Suprapubic skin (tissue), 4 donors: Measurements from ENCODE around the gene KCTD3. TPM values are rescaled to one million over a fixed set of nuclear protein-coding genes. Genes with fewer than 3 reads are reported as not detected.
A peak's percentile ranks its signal among the peaks of the same experiment; 100 is the strongest.

Experiments used
- DNase-seq, 2 donors: peaks; one replicate each; pipeline ENCODE4 v3.0.0-alpha.2; 2019; ENCODE audit warnings: low spot score in 2 of 2
- H3K27ac ChIP-seq: fragments of 200-600 bp; sonication (generic); one replicate; pipeline ENCODE4 v1.5.1; 2019
- H3K27me3 ChIP-seq: fragments of 200-600 bp; sonication (generic); one replicate; pipeline ENCODE4 v1.5.1; 2019
- H3K36me3 ChIP-seq: fragments of 200-600 bp; sonication (generic); one replicate; pipeline ENCODE4 v1.5.1; 2019
- H3K4me1 ChIP-seq: fragments of 200-600 bp; sonication (generic); one replicate; pipeline ENCODE4 v1.5.1; 2019
- H3K4me3 ChIP-seq: fragments of 200-600 bp; sonication (generic); one replicate; pipeline ENCODE4 v1.5.1; 2019; ENCODE audit warnings: mild to moderate bottlenecking
- H3K9me3 ChIP-seq: fragments of 200-600 bp; sonication (generic); one replicate; pipeline ENCODE4 v1.5.1; 2019
- EP300 ChIP-seq: sonication (generic); formaldehyde crosslinking; IDR thresholded peaks from one replicate; pipeline ENCODE4 v1.6.1; 2017; ENCODE audit warnings: antibody characterized with exemption
- POLR2A ChIP-seq, 2 donors: fragments of 450-650 bp; IDR thresholded peaks; one replicate each; pipeline ENCODE4 v1.6.1; 2017; ENCODE audit warnings: antibody characterized with exemption in 2 of 2, mild to moderate bottlenecking in 2 of 2, moderate library complexity in 2 of 2
- POLR2AphosphoS5 ChIP-seq, 3 donors: sonication (generic); formaldehyde crosslinking; IDR thresholded peaks; one replicate each; pipeline ENCODE4 v1.6.1; 2017; ENCODE audit warnings: antibody characterized with exemption in 3 of 3
- WGBS: methylation state at CpG from one replicate; pipeline ENCODE4 v1.1.5; 2018; 5-methylcytosine and 5-hydroxymethylcytosine counted together
- total RNA-seq, 4 donors: library from RNA; depleted of rRNA; stranded (reverse); fragments of >200 nt; gene quantifications; one replicate each; pipeline ENCODE4 v1.1.0, GENCODE V29; 2016
- TF ChIP-seq, protein P1 (sequence below), 2 donors: fragments of 200-600 bp in 1 of 2; fragments of 450-650 bp in 1 of 2; sonication (generic) in 1 of 2; IDR thresholded peaks; one replicate each; pipeline ENCODE4 v1.5.1; 2016 to 2019; ENCODE audit warnings: antibody characterized with exemption in 2 of 2, mild to moderate bottlenecking in 1 of 2, moderate library complexity in 1 of 2

The KCTD3 gene
- total RNA-seq, 4 donors from 2014 or later = 25.6 to 50.2 (median 33.9) TPM

DNA sequence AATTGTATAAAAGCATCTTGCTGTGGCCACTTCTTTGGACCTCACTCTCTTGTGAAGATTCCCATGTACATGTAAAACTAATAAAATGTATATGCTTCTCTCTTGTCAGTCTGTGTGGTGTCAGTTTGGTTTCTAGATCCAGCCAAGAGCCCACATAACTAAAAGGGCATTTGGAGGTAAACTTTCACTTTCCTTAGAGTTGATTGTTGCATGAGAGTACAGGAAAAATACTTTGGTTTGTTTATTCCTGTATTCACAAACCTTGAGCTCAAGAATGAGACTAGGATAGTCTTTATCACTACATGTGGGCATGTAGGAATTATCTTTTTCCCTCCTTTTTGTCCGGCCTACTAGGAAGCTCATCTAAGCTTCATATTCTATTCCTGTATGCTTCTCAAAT is 50.9 kb downstream of the KCTD3 start:
- 90% methylated on average over 1 of the region's 1 CpG for WGBS
- Histone ChIP-seq H3K36me3 (peaks cover 53% of the 10 kb centered on the region), H3K27me3 (no peaks in the 10 kb centered on the region), H3K27ac (no peak overlapping the region), H3K4me1 (no peaks in the 10 kb centered on the region), H3K4me3 (no peak overlapping the region), H3K9me3 (no peaks in the 10 kb centered on the region)
- DNase-seq = no peak
- no peak for TF ChIP-seq POLR2A (IDR thresholded peaks at IDR 0.05)

DNA sequence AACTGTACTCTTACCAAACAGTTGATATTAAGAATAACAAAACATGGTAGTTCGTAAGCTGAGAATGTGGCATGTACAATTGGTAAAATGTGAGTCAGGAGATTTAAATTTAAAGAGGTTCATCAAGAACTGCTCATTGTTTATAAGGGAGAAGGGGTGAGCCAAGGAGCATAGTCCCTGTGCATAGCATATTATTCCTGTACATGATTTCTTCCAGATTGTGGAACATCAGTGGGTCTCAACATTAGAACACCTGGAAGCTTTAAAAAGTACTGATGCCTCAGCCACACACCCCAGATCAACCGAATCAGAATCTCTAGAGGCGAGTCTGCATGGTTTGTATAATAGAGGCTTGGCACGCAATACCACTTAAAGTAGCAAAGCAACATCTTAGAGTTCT is 56.1 kb downstream of the KCTD3 start:
- no peaks in the 10 kb centered on the region for H3K27me3 ChIP-seq
- H3K4me3 ChIP-seq = no peak overlapping the region
- 87% methylated on average over 4 of the region's 4 CpGs for WGBS
- no peak overlapping the region for H3K27ac ChIP-seq
- no peaks in the 10 kb centered on the region for H3K4me1 ChIP-seq
- no peaks in the 10 kb centered on the region for H3K9me3 ChIP-seq
- H3K36me3 ChIP-seq = peaks cover 32% of the 10 kb centered on the region
- no peak for TF ChIP-seq POLR2AphosphoS5 (IDR thresholded peaks at IDR 0.05)
- TF ChIP-seq EP300 = no peak
- TF ChIP-seq POLR2A (IDR thresholded peaks at IDR 0.05) = no peak
- TF ChIP-seq, protein P1, sequence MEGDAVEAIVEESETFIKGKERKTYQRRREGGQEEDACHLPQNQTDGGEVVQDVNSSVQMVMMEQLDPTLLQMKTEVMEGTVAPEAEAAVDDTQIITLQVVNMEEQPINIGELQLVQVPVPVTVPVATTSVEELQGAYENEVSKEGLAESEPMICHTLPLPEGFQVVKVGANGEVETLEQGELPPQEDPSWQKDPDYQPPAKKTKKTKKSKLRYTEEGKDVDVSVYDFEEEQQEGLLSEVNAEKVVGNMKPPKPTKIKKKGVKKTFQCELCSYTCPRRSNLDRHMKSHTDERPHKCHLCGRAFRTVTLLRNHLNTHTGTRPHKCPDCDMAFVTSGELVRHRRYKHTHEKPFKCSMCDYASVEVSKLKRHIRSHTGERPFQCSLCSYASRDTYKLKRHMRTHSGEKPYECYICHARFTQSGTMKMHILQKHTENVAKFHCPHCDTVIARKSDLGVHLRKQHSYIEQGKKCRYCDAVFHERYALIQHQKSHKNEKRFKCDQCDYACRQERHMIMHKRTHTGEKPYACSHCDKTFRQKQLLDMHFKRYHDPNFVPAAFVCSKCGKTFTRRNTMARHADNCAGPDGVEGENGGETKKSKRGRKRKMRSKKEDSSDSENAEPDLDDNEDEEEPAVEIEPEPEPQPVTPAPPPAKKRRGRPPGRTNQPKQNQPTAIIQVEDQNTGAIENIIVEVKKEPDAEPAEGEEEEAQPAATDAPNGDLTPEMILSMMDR (IDR thresholded peaks at IDR 0.05) = no peak
- no peak for DNase-seq

DNA sequence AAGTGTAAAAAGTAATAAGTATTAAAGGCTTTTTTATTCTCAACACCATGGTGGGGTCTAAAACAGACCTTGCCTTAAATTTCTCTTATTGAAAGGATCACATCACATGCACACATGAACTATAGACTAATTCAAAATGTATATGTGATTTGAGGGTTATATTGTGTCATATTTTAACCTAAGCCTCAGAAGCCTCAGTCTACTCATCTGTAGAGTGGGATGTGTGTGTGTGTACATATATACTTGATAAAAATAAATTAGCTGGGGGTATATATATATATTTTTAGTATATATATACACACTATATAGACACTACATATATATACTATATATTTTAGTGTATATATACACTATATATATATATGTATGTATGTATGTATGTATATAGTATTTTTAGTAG is 58.8 kb downstream of the KCTD3 start:
- no peaks in the 10 kb centered on the region for H3K9me3 ChIP-seq
- TF ChIP-seq EP300 = no peak
- TF ChIP-seq, protein P1 (IDR thresholded peaks at IDR 0.05) = no peak
- no peak for TF ChIP-seq POLR2A (IDR thresholded peaks at IDR 0.05)
- TF ChIP-seq POLR2AphosphoS5 (IDR thresholded peaks at IDR 0.05) = no peak
- H3K27me3 ChIP-seq = no peaks in the 10 kb centered on the region
- no peak overlapping the region for H3K4me3 ChIP-seq
- DNase-seq = no peak
- peaks cover 8% of the 10 kb centered on the region for H3K36me3 ChIP-seq
- peaks cover under 1% of the 10 kb centered on the region for H3K4me1 ChIP-seq
- H3K27ac ChIP-seq = no peak overlapping the region

DNA sequence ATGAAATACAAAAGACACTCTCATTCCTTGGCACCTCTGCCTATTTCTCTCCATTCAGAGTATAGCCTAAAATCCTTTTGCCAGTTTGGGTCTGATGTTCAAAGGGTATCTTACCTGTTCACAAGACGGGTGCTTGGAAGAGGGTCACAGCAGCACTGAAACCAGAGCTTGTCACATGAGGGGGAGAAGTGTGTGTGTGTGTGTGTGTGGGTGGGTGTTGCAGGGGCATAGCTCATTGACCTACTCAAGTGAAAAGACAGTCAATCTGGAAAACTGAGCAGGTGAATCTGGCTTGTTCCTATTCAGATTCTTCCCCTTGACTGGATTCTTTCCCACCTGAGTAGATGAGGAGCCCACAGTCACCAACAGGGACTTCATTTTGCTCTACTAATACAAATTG is 63.9 kb downstream of the KCTD3 start:
- no peaks in the 10 kb centered on the region for H3K9me3 ChIP-seq
- TF ChIP-seq EP300 (no peak), POLR2AphosphoS5 (IDR thresholded peaks at IDR 0.05) (no peak), POLR2A (IDR thresholded peaks at IDR 0.05) (no peak)
- TF ChIP-seq, protein P1 (IDR thresholded peaks at IDR 0.05) = no peak
- DNase-seq = no peak
- H3K27ac ChIP-seq = no peak overlapping the region
- H3K36me3 ChIP-seq = no peaks in the 10 kb centered on the region
- 77% methylated on average over 1 of the region's 1 CpG for WGBS
- no peak overlapping the region for H3K4me3 ChIP-seq
- H3K4me1 ChIP-seq = peaks cover 11% of the 10 kb centered on the region
- no peaks in the 10 kb centered on the region for H3K27me3 ChIP-seq

DNA sequence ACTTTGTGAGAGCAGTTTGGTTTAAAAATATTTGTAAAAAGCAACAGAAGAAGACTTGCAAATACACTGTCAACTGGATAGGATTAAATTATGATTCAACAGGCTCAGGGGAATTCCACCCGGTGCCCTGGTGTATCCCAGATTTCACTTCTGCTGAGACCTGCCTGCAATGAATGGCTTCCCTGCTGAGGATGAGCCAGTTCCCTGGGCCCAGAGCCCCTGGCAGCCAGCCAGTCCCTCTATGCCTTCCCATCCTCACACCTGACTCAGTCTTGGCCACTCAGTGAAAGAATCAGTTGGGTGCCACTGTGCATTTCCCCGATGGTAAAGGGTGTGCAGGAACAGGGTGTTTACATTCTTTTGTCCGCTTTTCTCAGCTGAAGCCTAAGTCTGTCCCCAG is 64.4 kb downstream of the KCTD3 start:
- no peak for TF ChIP-seq POLR2A (IDR thresholded peaks at IDR 0.05)
- TF ChIP-seq, protein P1 (IDR thresholded peaks at IDR 0.05) = no peak
- TF ChIP-seq POLR2AphosphoS5 (IDR thresholded peaks at IDR 0.05) = no peak
- TF ChIP-seq EP300 = no peak
- peaks cover 15% of the 10 kb centered on the region for H3K4me1 ChIP-seq
- H3K9me3 ChIP-seq = no peaks in the 10 kb centered on the region
- no peaks in the 10 kb centered on the region for H3K36me3 ChIP-seq
- H3K4me3 ChIP-seq = no peak overlapping the region
- DNase-seq = no peak
- no peak overlapping the region for H3K27ac ChIP-seq
- H3K27me3 ChIP-seq = no peaks in the 10 kb centered on the region
- WGBS = 46% methylated on average over 3 of the region's 3 CpGs

DNA sequence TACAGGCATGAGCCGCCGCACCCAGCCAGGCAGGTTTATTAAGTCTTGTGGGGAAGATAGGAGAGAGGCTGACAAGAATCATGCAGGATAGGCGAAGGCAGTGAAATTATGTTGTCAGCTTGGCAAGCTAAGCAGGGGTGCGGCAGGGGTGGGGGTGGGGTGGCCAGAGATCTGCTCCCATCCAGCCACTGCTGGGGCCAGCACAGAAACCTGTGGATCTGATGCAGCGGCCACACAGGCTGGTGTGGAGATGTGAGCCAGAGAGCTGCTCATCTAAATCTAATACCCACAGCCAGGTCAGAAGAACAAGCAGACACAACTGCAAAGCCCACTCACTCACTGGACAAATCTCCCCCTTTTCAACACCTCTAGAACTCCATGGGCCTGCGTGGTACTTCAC is 68.7 kb downstream of the KCTD3 start:
- H3K36me3 ChIP-seq = no peaks in the 10 kb centered on the region
- H3K4me3 ChIP-seq = no peak overlapping the region
- TF ChIP-seq EP300 (no peak), POLR2AphosphoS5 (IDR thresholded peaks at IDR 0.05) (no peak), POLR2A (IDR thresholded peaks at IDR 0.05) (no peak)
- TF ChIP-seq, protein P1 (IDR thresholded peaks at IDR 0.05) = no peak
- WGBS = 78% methylated on average over 6 of the region's 6 CpGs
- no peak for DNase-seq
- no peaks in the 10 kb centered on the region for H3K27me3 ChIP-seq
- peaks cover 25% of the 10 kb centered on the region for H3K4me1 ChIP-seq
- H3K9me3 ChIP-seq = no peaks in the 10 kb centered on the region
- peak overlapping the region; percentile 81 for H3K27ac ChIP-seq
